ENCODE results near the gene PIRT. TPM values are rescaled to one million over a fixed set of nuclear protein-coding genes. Genes with fewer than 3 reads are reported as not detected.
A peak's percentile ranks its signal among the peaks of the same experiment; 100 is the strongest.

PIRT gene
- total RNA-seq, 1 donor from 2014 or later = not detected

DNA sequence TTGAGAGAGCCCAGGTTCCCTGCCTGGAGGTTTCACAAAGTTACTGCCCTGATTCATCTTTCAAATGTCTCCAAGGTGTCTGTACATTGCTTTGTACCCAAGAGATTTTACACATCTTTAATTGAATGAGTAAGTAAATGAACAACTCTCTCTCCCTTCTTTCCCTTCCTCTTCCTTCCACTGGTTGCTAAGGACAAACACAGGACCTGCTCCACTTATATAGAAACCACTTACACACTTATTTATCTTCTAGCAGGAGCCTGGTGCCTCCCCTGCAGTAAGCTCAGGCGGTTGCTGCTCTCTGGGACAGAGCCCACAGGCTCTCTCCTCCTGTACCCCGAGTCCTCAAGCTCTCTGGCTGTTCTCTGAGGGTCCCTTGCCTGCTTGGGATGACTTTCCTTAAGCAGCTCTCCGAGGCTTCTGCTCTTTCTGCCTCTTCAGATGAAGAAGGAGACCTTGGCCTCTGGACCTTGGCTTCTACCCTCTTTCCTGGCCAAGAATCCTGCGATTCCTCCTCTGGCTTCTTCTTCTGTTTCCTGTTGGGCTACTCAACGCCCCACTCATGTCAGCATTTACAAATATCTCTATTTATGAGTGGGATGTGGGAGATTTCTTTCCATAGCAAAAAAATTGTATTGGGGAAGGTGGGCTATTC is 9.9 kb downstream of the PIRT start:
- intact Hi-C loops (cut with DNase I) = no loop called here
- ATAC-seq (no peak), DNase-seq (ENCODE audit: low spot score) (no peak)

DNA sequence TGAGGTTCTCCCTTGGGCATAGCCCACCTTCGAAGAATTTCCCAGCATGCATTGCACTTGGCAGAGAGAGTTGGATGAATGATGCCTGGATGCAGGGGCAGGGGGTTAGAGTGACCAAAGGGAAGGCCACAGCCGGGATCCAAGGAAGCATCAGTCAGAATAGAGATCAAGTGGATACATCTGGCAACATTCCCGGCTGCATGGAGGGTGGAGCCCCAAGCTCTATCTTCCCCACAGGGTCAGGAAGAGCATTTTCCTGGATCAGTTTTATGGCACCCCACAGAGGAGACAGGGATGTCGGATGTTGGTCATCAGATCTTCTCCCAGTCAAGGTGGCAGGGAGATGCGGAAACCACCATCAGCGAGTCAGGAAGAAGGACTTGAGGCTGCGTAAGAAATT is 13.0 kb downstream of the PIRT start:
- no peak for ATAC-seq
- no peak for DNase-seq (ENCODE audit: low spot score)
- intact Hi-C loops (cut with DNase I) = no loop called here

DNA sequence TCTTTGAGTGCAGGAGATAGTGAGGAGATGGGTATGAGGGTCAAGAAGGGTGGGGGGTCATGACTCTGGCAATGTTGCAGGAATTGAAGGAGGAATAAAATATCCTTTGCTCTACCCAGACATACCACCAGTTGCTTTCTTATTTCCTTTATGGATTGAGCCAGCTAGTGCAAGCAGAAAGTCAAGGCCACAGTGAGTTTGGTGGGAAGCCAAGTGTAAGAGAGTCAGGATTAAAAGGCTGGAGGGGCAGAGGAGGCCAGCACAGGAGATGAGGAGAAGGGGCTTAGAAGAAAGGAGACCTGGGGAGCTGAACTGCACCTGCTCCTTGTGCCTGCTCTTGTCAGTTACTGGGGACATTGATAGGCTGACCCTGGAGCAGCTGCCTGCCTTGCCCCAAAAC is 16.1 kb downstream of the PIRT start:
- DNase-seq (ENCODE audit: low spot score) (no peak), ATAC-seq (no peak)

DNA sequence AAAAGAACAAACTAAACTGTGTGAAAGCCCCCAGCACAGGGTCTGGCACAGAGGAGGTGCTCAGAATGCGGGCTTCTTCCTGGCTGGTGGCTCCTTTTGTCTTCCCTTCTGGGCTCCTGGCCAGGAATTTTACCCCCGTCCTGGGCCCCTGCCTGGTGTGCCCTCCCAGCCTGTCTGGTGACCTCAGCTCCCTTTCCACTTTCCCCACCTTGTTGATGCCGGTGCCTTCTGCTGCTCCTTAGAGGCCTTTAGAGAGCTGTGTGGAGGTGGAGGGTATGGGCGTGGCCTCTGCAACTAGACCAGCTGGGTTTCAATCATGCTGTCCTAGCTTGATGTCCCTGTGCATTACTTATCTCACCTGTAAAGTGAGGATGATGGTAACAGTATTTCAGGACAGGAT is 16.8 kb downstream of the PIRT start:
- DNase-seq (ENCODE audit: low spot score) = no peak

More for the DNA sequence above, 16.1 kb downstream of the PIRT start:
- intact Hi-C loops (cut with DNase I) = no loop called here

DNA sequence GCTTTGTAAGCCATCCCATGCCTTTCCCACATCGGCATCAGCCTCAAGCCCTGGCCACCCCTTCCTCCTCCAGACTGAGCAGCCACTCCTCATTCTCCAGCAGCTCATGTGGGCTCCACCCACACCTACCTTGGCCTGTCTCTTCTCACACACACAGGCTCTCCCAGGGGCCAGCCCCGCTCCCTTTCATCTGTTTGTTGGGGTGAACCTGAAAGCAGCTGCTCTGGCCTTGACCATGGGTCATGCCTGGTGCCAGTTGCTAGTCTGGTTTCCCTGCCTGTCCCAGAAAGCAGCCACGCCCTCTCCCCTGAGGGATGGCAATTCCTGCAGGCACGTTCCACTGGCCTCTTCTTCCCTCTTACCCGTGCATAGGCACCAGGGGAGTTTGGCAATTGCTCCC is 22.6 kb downstream of the PIRT start:
- intact Hi-C loops (cut with DNase I) = no loop called here
- ATAC-seq (no peak), DNase-seq (ENCODE audit: low spot score) (no peak)

More for the DNA sequence above, 16.8 kb downstream of the PIRT start:
- ATAC-seq = no peak
- intact Hi-C loops (cut with DNase I) = no loop called here

DNA sequence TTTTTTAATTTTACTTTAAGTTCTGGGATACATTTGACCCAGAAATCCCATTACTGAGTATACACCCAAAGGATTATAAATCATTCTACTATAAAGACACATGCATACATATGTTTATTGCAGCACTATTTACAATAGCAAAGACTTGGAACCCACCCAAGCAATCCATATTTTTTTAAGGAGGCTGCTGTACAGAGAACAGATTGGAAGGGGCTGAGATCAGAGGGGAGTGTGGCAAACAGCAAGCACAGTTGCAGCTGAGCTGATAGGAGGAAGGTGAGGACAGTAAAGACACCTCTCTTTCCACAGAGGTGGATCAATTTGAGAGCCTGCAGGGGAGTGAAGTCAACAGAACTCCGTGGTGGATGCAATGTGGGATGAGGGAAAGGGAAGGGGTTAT is 23.8 kb downstream of the PIRT start:
- intact Hi-C loops (cut with DNase I) = no loop called here
- DNase-seq (ENCODE audit: low spot score) (no peak), ATAC-seq (no peak)

DNA sequence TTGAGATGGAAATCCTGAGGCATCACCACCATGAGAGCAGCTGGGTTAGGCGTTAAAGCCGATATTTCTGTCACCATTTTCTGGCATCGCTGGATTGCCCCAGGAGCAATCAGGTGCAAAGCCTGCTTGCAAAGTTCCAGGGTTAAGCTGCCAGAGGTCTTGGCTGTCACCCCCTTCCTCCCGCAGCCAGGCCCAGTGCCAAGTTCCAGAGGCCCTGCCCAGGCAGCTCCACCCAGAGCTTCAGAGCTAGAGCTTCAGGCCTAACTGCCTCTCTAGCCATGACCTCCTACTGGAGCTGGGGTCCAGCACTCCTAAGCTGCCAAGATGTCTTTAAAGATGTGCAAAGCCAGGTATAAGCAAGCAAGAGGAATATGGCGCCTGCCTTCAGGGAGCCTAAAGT is 25.2 kb downstream of the PIRT start:
- intact Hi-C loops (cut with DNase I) = no loop called here
- ATAC-seq (no peak), DNase-seq (ENCODE audit: low spot score) (no peak)

DNA sequence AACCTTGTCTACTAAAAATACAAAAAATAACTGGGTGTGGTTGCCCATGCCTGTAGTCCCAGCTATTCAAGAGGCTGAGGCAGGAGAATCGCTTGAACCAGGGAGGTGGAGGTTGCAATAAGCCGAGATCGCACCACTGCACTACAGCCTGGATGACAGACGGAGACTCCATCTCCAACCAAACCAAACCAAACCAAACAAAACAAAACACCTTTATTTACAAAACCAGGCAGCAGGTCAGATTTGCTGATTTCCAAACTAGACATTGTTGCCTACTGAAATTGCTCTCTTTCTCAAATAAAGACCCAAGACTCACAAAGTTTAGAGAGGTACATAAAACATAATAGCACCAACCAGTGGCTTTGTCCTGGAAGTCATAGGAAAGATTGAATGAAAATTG is 28.3 kb downstream of the PIRT start:
- no peak for DNase-seq (ENCODE audit: low spot score)
- intact Hi-C loops (cut with DNase I) = no loop called here
- ATAC-seq = no peak

DNA sequence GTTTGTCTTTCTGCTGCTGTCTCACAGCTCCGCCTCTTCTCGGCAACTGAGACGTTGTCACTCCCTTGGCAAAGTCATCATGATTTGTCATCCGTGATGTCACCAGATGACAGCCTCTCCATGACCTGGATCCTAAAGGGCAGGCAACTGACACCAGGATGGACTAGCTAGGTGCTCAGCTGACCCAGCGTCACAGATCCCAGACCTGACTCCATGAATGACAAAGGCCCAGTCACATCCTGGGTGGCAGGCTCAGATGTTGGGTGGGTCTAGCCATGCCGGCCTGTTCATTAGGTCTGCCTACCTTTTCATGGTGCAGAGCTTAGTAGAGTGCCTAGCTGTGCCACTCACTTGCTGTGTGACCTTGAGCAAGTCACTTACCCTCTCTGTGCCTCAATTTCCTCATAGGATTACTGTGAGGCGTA is 30.2 kb downstream of the PIRT start:
- ATAC-seq = no peak
- intact Hi-C loops (cut with DNase I) = no loop called here
- DNase-seq (ENCODE audit: low spot score) = no peak

DNA sequence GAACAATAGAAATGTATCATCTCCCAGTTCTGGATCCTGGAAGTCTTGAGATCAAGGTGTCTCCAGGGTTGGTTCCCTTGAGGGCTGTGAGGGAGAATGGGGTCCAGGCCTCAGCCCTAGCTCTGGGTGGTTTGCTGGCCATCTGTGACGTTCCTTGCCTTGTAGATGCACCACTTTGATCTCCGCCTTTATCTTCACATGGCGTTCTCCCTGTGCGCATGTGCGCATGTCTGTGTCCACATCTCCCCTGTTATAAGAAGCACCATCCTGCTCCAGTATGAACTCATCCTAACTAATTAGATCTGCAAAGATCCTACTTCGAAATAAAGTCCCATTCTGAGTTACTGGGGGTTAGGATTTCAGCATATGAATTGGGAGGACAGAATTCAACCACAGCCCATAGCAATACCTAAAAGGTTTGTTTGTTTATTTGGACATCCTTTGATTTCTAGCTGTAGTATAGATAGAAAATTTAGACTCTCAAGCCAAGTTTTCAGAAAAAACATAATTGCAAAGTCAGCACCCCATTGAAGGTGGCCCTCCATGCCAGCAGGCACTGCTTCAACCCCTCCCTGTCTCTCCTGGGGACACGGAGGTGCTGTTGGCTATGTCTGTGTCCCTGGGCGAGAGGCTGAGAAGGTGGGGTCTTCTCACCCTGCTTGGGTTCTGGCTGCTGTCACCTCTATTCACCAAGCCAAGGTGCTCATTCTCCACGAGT is 31.2 kb downstream of the PIRT start:
- ATAC-seq = no peak
- intact Hi-C loops (cut with DNase I) = no loop called here

DNA sequence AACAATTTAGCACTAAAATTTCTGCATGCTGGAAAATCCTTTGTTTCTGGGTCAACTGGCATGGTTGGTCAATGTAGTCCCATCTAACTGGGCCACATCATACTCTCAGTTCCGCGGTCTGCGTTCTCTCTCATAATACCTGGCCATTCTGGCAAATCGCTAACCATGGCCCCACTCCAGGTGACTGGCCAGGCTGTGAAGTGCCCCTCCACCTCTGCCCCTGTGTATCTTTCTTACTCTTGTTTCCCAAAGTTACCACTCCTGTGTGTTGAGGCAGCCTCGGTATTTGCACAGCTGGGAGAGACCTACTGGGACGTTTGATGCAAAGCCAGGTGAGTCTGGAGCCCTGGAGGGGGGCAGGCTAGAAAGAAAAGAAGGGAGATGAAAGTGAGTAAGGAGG is 32.0 kb downstream of the PIRT start:
- no peak for ATAC-seq
- DNase-seq (ENCODE audit: low spot score) = no peak
- intact Hi-C loops (cut with DNase I) = no loop called here

More for the DNA sequence above, 31.2 kb downstream of the PIRT start:
- DNase-seq (ENCODE audit: low spot score) = no peak

DNA sequence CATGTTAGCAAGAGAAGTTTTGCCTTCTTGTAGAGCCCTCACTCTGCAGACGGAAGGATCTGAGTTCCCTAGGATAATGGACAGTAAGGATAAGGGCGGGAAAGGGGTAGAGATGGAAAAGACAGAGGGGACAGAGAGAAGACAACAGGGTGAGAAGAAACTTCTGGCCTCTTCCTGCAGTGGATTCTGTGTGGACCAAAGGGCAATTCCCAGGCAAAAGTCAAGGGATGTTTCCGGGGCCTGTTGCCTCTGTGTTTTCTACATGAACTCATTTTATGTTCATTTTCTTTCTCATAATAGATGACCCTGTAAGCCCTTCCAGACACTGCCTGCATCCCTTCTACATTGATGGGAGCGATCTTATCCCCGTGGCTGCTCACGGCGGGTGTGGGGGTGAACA is 33.3 kb downstream of the PIRT start:
- DNase-seq (ENCODE audit: low spot score) = no peak
- ATAC-seq = no peak
- intact Hi-C loops (cut with DNase I) = no loop called here

DNA sequence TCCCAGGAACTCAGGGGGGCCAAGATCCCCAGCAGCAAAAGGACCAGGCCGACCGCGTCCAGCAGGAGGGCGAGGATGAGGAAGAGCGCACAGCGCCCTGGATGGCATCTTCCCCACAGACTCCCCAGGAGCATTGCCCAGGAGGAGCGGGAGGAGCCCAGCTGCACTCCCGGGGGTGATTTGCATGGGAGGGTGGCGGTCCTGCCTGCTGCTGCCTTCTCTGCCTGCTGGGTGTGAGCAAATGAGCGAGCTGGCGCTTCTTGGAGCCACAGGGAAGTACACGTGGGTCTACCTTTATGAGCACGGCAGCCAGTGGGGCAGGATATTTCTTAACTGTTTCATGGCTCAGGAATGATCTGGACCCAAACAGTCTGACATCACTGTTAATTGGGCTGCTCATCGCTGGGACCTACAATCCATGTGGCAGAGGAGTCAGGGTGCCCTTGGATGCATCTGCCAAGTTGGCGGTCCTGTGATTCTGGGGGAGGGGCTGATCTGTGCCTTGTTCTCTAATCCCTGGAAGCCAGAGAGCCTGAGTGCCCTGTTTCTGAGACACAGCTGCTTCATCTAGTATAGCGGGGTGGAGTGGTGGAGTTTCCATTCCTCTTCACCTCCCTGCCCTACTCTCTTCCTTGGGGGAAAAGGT is 33.9 kb downstream of the PIRT start, which contains the start of gene TMEM238L:
Gene TMEM238L (minus strand): TSS at position 270 of the 646 bp plus-strand sequence. CDS start 136 bp downstream, at position 134.
- ATAC-seq (no peak), DNase-seq (ENCODE audit: low spot score) (no peak)
- intact Hi-C loops (cut with DNase I) = no loop called here

DNA sequence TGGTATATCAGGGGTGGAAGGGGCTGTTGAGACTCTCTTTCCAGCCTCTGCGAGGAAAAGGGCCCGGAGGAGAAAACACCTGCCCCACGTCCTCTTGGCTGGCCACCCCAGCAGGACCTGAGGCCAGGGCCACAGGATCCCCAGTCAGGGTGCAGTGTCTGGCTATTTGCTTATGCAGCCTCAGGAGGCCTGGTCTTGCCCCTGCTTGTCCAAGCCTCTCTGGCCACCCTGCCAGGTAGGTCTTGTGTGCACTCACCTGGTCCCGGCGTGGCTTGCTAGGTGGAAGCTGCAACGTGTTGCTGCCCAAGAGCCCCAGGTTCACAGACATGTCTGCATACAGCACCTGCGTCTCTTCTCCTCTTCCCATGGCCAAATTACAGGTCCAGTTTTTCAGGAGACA is 34.5 kb downstream of the PIRT start:
- no peak for ATAC-seq
- intact Hi-C loops (cut with DNase I) = no loop called here
- no peak for DNase-seq (ENCODE audit: low spot score)

DNA sequence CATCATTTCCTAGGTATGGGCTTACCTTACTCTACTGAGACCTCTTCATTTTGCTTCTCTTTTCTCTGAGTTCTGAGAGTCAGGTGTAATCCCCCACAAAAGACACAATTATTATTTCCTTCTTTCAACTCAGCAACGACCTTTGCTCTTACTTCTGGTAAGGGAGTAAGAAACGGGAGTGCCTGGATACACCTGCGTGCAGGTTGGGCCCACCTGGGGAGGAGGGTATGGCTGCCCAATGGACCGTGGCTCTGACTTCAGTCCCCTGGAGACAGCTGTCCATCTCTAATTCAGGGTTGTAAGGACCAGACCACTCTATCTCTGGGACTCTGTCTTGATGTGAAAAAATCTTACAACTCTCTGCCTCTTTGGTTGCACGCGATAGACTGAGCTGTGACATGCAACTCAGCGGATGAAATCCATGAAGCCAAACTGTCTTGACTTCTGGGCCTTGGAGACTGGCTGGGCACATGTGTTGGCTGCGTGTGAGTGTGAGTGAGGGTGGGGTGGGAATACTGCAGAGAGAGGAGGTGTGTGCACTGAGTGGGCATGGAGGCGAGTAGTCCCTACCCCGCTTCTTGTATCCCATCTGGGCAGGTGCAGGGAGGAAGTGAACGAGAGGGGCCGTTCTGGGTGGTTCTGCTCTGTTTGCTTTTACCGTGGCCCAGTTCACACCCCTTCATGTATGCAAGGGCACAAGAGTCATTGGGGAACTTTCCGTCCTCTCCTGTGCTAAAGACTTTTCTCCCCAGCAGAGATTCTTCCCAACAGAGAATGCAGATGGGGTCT is 35.2 kb downstream of the PIRT start:
- intact Hi-C loops (cut with DNase I) = no loop called here

DNA sequence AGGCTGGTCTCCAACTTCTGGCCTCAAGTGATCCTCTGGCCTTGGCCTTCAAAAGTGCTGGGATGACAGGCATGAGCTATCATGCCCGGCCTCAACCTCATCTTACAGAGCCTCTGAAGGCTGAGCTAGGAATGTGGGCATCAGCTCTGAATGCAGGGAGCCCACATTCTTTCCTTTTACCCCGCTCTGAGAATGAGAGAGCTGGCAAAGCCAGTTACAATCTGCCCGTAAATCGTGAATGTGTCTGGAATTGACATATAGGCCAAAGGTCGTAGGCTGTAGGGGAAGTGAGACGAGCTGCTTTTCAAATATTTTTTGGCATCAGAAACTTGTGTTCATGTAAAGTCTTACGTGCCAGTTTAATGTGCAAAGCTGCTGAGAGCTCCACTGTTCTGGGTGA is 38.5 kb downstream of the PIRT start:
- DNase-seq (ENCODE audit: low spot score) (no peak), ATAC-seq (peak; percentile 42)
- intact Hi-C loops (cut with DNase I) = no loop called here

More for the DNA sequence above, 35.2 kb downstream of the PIRT start:
- ATAC-seq (no peak), DNase-seq (ENCODE audit: low spot score) (no peak)

DNA sequence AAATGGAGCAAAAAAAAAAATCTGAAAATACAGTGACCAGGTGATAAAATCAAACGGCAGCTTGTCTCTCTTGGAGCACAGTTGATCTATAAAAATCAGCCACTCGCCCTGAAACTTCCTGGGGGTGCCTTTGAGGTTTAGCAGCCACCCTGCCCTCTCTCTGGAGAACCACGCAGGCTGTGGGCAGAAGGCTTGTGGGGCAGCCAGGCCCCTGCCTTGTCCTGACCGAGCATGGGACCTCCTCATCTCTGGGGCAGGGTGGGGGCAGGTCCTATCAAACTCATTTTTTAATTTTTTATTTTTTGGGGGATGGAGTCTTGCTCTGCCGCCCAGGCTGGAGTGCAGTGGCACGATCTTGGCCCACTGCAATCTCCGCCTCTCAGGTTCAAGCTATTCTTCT is 39.0 kb downstream of the PIRT start:
- peak; percentile 24 for ATAC-seq
- DNase-seq (ENCODE audit: low spot score) = no peak
- intact Hi-C loops (cut with DNase I) = no loop called here

DNA sequence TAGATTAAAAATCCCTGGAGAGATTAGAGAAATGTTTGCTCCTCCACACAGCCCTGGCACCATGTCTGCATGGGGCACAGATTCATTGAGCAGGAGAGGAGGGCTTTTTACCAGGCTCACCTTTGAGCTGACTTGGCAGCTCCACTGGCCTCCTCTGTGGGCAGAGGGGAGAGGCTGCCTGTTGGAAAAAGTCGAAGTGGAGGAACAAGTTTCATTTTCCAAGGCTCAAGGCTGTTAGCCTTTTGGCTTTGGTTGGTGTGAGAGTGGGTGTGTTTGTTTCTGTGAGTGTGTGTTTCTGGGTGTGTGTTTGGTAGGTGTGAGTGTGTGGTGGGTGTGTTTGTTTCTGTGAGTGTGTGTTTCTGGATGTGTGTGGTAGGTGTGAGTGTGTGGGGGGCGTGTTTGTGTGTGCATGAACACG is 39.5 kb downstream of the PIRT start:
- DNase-seq (ENCODE audit: low spot score) (no peak), ATAC-seq (peak; percentile 59)
- intact Hi-C loops (cut with DNase I) = no loop called here
